HCT116 (cell line): Measurements from ENCODE around the gene ALDH3A2.

Source experiments
- ATF3 ChIP-seq: IDR thresholded peaks from 2 replicates; pipeline ENCODE4 v1.6.1; 2012
- CTCF ChIP-seq, 3 experiments: fragments of 200-600 bp in 1 of 3; sonication (generic) in 1 of 3; IDR thresholded peaks in 2 of 3; conservative IDR thresholded peaks in 1 of 3; 2 replicates each; pipeline ENCODE4 v1.5.1; 2012 to 2017; ENCODE audit warnings: low read depth in 2 of 3, low read length in 2 of 3, antibody characterized with exemption in 1 of 3, borderline replicate concordance in 1 of 3, control low read depth in 1 of 3, mild to moderate bottlenecking in 1 of 3, mixed read lengths in 1 of 3, mixed run types in 1 of 3, moderate library complexity in 1 of 3; ENCODE audit not compliant: insufficient read depth in 1 of 3
- EGR1 ChIP-seq: IDR thresholded peaks from 2 replicates; pipeline ENCODE4 v1.6.1; 2012; ENCODE audit warnings: low read depth
- EZH2 ChIP-seq: fragments of 200-600 bp; sonication (generic); IDR thresholded peaks from 2 replicates; pipeline ENCODE4 v1.6.1; 2017; ENCODE audit warnings: antibody characterized with exemption, mixed run types
- MAX ChIP-seq: IDR thresholded peaks from 2 replicates; pipeline ENCODE4 v1.6.1; 2012
- POLR2A ChIP-seq: IDR thresholded peaks from 2 replicates; pipeline ENCODE4 v1.7.0; 2011; ENCODE audit warnings: borderline replicate concordance; ENCODE audit not compliant: insufficient read depth, insufficient read length; ENCODE audit errors: extremely low read depth
- RAD21 ChIP-seq: IDR thresholded peaks from 2 replicates; pipeline ENCODE4 v1.6.1; 2012; ENCODE audit warnings: low read depth, mild to moderate bottlenecking
- YY1 ChIP-seq: IDR thresholded peaks from 2 replicates; pipeline ENCODE4 v1.6.1; 2011; ENCODE audit warnings: low read length, low read depth, moderate library complexity, mild to moderate bottlenecking; ENCODE audit not compliant: insufficient replicate concordance; ENCODE audit errors: extremely low read depth
- ZBTB33 ChIP-seq: IDR thresholded peaks from 2 replicates; pipeline ENCODE4 v1.6.1; 2011; ENCODE audit warnings: mild to moderate bottlenecking, low read length, moderate library complexity; ENCODE audit not compliant: insufficient replicate concordance; ENCODE audit errors: extremely low read depth
- ZNF274 ChIP-seq: fragments of 200-500 bp; sonication (Bioruptor generic); IDR thresholded peaks from 2 replicates; pipeline ENCODE4 v1.6.1; 2014; ENCODE audit warnings: mild to moderate bottlenecking, low read depth, low read length, inconsistent platforms

GRCh38 chr17:19703106-19703827 is 54.7 kb downstream of the ALDH3A2 start:
- TF ChIP-seq MAX: no peak
- no peak for TF ChIP-seq CTCF (IDR thresholded peaks at IDR 0.05 in 2 of 3, conservative IDR thresholded peaks at IDR 0.05 in 1 of 3; ENCODE audit: borderline replicate concordance in 1 of 3, insufficient read depth in 1 of 3, low read depth in 2 of 3, low read length in 2 of 3)
- no peak for TF ChIP-seq POLR2A
- no peak for TF ChIP-seq YY1
- TF ChIP-seq EZH2: no peak
- TF ChIP-seq ZNF274: no peak
- no peak for TF ChIP-seq ZBTB33
- no peak for TF ChIP-seq RAD21
- no peak for TF ChIP-seq ATF3
- no peak for TF ChIP-seq EGR1
